ENCODE measurements around the gene UFSP2.

UFSP2 gene

DNA sequence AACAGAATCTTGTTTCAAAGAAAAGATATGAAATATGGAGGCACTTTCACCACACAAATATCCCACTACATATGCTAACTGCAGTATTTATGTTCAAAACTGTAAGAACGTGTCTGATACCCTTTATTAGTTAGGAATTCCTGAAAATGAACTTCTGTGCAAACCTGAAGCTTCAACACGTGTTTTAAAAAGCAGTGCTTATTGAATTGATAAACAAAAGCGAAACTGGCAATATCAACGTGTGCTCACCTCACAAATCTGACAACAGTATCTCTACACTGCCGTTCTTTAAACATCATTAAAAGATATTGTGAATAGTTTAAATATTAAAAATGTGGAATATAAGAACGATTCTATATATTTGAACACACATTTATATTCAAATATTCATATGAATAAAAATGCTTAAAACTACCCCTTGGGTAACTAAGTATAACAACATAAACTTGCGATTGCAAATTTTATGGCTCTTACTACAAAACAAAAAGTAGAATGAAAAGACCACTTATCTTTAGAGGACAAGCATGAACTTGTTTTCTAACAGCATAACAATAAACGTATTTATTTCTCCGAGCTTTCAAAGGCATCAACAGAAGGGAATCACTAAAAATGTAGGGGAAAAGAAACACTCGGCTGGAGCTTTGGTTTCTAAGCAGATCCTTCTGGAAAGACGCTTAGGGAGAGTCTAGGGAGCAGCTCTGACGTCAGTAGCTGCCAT lies 30.4 kb downstream of the UFSP2 start, which contains the start of gene LRP2BP:
LRP2BP (minus strand) TSS at position 687 of the 718 bp plus-strand sequence. CDS start 17,738 bp downstream, outside the sequence.
- H3K27ac ChIP-seq: peak within 1 kb of the TSS; percentile 89 to 94 (median 92)
- H3K27me3 ChIP-seq: no peaks in the 10 kb centered on the region
- H4K20me1 ChIP-seq: no peaks in the 10 kb centered on the region; a peak in 1 of 22 replicates
- peak within 1 kb of the TSS; percentile 86 to 99 (median 93) for H3K4me2 ChIP-seq
- H3K4me3 ChIP-seq: peak within 1 kb of the TSS; percentile 70 to 89 (median 80)
- H3K9me3 ChIP-seq (replicated peaks in 1 of 11): no peaks in the 10 kb centered on the region
- H3K9ac ChIP-seq: peak within 1 kb of the TSS; percentile 85 to 95 (median 90)
- TF ChIP-seq Cebpa-rat (IDR thresholded peaks at IDR 0.05): no peak
- H3K36me3 ChIP-seq: peaks cover 0 to 18% (median 11%) of the 10 kb centered on the region in 11 experiments; a peak in 13 of 22 replicates
- peaks cover 45 to 74% (median 66%) of the 10 kb centered on the region in 10 experiments for H3K4me1 ChIP-seq

DNA sequence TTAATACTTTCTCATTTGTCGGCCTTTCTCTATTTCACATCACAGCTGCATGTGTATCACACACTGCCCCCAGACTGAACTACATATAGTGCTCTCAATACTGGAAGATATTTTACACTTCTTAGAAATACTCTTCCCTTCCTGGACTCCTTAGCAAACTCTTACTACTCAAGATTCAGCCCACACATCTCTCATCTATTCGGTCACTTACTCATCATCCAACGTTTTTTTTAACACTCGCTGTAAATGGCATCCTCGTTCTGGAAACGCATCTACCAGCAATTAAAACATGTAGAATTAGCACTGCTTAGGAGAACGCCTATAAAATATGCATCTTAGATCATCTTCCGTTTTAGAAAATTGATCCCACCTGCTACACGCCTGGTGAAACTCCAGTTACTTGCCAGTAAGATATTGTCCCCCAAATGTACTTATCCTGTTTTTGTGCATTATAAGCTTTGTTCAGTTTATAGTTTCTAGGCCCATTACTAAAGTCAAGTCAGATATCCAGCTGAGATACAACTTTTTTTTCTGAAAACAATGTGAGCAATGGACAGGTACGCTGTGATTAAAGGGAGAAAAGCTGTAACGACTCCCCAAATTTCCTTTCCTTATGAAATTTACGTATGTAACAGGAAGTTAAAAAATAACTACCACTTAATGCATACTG lies 31.1 kb downstream of the UFSP2 start:
- TF ChIP-seq Cebpa-rat (IDR thresholded peaks at IDR 0.05): no peak
- Histone ChIP-seq H3K27me3 (no peaks in the 10 kb centered on the region), H4K20me1 (no peaks in the 10 kb centered on the region), H3K4me3 (peak overlapping the region; percentile 70 to 89 (median 80)), H3K4me1 (peaks cover 45 to 73% (median 65%) of the 10 kb centered on the region in 10 experiments), H3K36me3 (peaks cover 0 to 11% (median 5%) of the 10 kb centered on the region in 11 experiments; a peak in 10 of 22 replicates), H3K4me2 (peak overlapping the region; percentile 86 to 99 (median 91)), H3K9ac (peak overlapping the region; percentile 85 to 95 (median 90); a peak in 18 of 22 replicates), H3K9me3 (replicated peaks in 1 of 11) (no peaks in the 10 kb centered on the region), H3K27ac (peak overlapping the region in 10 of 11 experiments; percentile 89 to 94 (median 92); a peak in 18 of 22 replicates)

DNA sequence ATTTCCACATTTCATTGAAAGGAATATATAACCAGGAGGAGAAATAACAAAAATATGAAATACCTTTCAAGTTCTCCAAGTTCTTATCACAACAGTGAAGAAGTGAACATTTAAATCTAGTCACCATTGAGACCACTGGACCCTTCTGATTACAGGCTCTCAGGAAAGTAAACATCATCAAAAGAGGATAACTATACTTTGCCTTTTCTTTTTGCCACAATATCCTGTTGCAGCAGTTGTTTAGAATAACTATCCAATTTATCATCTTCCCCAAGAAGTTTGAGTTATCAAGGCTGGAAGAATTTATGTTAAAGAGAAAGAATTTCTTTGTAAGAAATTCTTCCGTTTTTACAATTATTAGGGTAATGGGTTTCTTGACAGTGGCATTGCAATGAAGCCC lies 33.6 kb downstream of the UFSP2 start:
- H3K4me1 ChIP-seq: peaks cover 30 to 47% (median 40%) of the 10 kb centered on the region in 10 experiments
- H3K4me2 ChIP-seq: peak overlapping the region in 7 of 11 experiments; percentile 86 to 99 (median 91); a peak in 12 of 22 replicates
- TF ChIP-seq Cebpa-rat (IDR thresholded peaks at IDR 0.05): no peak

DNA sequence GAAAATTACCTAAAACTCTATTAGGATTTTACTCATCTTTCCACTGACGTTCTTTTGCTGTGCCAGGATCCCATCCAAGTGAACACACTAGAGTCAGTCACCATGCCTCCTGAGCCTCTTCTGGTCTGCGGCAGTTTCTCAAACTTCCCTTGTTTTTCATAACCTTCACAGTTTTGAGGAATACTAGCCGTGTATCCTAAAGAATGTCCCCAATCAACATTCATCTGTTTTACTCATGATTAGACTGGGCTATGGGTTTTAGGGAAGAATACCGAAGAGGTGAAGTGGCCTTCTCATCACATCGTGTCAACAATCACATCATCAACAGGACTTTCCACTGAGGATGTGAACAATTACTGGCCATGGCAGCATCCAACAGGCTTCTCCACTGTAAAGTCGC lies 34.8 kb downstream of the UFSP2 start:
- peaks cover 0 to 10% (median 0%) of the 10 kb centered on the region in 11 experiments; a peak in 2 of 22 replicates for H3K36me3 ChIP-seq
- no peak overlapping the region for H3K9ac ChIP-seq
- H3K27me3 ChIP-seq: no peaks in the 10 kb centered on the region
- H3K4me3 ChIP-seq: no peak overlapping the region
- H4K20me1 ChIP-seq: no peaks in the 10 kb centered on the region
- H3K9me3 ChIP-seq (replicated peaks in 1 of 11): no peaks in the 10 kb centered on the region
- H3K4me1 ChIP-seq: peaks cover 28 to 50% (median 41%) of the 10 kb centered on the region in 10 experiments
- H3K27ac ChIP-seq: no peak overlapping the region
- TF ChIP-seq Cebpa-rat (IDR thresholded peaks at IDR 0.05): no peak
- no peak overlapping the region for H3K4me2 ChIP-seq

More for the DNA sequence above, 33.6 kb downstream of the UFSP2 start:
- H4K20me1 ChIP-seq: no peaks in the 10 kb centered on the region
- H3K27ac ChIP-seq: no peak overlapping the region; a peak in 2 of 22 replicates
- no peaks in the 10 kb centered on the region for H3K9me3 ChIP-seq (replicated peaks in 1 of 11)
- H3K9ac ChIP-seq: no peak overlapping the region
- H3K36me3 ChIP-seq: peaks cover 0 to 7% (median 0%) of the 10 kb centered on the region in 11 experiments; a peak in 2 of 22 replicates
- no peaks in the 10 kb centered on the region for H3K27me3 ChIP-seq
- H3K4me3 ChIP-seq: no peak overlapping the region

DNA sequence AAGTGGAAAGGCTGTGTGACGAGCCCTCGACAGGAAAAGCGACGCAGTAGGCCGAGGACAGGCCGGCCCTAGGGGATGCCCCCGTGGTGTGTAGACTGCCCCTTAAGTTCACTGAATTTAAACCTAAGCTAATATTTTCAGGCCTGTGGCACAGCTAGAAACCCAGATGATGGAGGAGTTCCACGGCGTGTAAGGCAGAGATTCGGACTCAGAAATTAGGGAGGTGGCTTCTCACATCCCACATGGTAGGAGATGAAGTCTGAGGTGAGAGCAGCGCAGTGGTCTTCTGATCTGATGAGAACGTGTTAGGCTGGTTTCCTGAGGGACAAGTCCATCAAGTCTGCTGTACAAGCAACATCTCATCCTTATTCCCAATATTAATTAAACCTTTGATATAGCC lies 37.8 kb downstream of the UFSP2 start:
- Histone ChIP-seq H3K36me3 (peaks cover 0 to 17% (median 7%) of the 10 kb centered on the region in 11 experiments; a peak in 6 of 22 replicates), H3K27me3 (no peaks in the 10 kb centered on the region), H3K9me3 (replicated peaks in 1 of 11) (peaks cover 0 to 11% (median 0%) of the 10 kb centered on the region in 11 experiments; a peak in 8 of 22 replicates), H4K20me1 (no peaks in the 10 kb centered on the region), H3K27ac (peak overlapping the region in 2 of 11 experiments; percentile 28 to 29; a peak in 3 of 22 replicates), H3K4me3 (no peak overlapping the region), H3K9ac (no peak overlapping the region), H3K4me2 (no peak overlapping the region), H3K4me1 (peaks cover 26 to 50% (median 42%) of the 10 kb centered on the region in 10 experiments)
- no peak for TF ChIP-seq Cebpa-rat (IDR thresholded peaks at IDR 0.05)

DNA sequence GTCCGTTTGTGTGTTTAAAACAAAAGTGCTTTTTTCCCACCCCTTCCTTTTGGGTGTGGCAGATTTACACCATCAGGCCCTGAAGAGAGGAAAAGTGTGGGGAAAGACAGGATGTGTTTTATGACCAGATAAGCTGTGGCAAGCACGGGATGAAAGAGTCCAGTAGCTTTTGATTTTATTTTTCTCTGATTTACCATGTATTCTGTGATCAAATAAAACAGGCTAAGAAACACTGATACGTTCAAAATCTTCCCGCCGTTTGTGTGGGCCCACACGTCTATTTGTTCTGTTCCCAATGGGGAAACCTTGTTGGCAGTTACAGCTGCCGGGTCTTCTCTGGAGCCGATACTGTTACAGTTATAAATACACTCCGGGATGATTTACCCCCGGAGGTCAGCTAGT lies 40.8 kb downstream of the UFSP2 start:
- Histone ChIP-seq H3K4me3 (peak overlapping the region in 7 of 10 experiments; percentile 15 to 58 (median 42); a peak in 8 of 20 replicates), H3K4me1 (peaks cover 21 to 36% (median 30%) of the 10 kb centered on the region in 10 experiments), H3K36me3 (peaks cover 0 to 31% (median 18%) of the 10 kb centered on the region in 11 experiments; a peak in 13 of 22 replicates), H3K4me2 (peak overlapping the region; percentile 61 to 85 (median 75)), H4K20me1 (no peaks in the 10 kb centered on the region), H3K9ac (peak overlapping the region; percentile 56 to 78 (median 67); a peak in 21 of 22 replicates), H3K27me3 (no peaks in the 10 kb centered on the region), H3K27ac (peak overlapping the region in 10 of 11 experiments; percentile 48 to 88 (median 81); a peak in 19 of 22 replicates), H3K9me3 (replicated peaks in 1 of 11) (peaks cover 14 to 34% (median 27%) of the 10 kb centered on the region in 11 experiments)
- no peak for TF ChIP-seq Cebpa-rat (IDR thresholded peaks at IDR 0.05)

DNA sequence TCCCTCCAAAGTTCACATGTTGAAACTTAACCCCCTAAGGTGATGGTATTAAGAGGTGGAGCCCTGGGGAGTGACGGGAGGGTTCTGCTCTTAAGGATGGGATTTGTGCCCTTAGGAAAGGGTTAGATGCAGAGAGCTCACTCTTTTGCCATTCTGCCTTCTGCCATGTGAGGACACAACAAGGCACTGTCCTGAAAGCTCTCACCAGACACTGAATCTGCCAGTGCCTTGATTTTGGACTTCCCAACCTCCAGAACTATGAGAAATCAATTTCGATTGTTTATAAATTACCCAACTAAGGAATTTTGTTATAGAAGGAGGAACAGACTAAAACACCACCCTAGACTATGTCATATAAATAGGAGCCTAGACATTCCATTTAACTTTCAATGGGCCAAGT lies 41.7 kb downstream of the UFSP2 start:
- peak overlapping the region in 9 of 11 experiments; percentile 19 to 63 (median 55); a peak in 15 of 22 replicates for H3K9ac ChIP-seq
- H3K4me1 ChIP-seq: peaks cover 21 to 36% (median 30%) of the 10 kb centered on the region in 10 experiments
- H3K27ac ChIP-seq: peak overlapping the region in 9 of 11 experiments; percentile 61 to 80 (median 74); a peak in 17 of 22 replicates
- peak overlapping the region; percentile 31 to 85 (median 69); a peak in 21 of 22 replicates for H3K4me2 ChIP-seq
- peak overlapping the region in 6 of 10 experiments; percentile 11 to 56 (median 41); a peak in 11 of 20 replicates for H3K4me3 ChIP-seq
- no peaks in the 10 kb centered on the region for H4K20me1 ChIP-seq
- TF ChIP-seq Cebpa-rat (IDR thresholded peaks at IDR 0.05): no peak
- H3K27me3 ChIP-seq: no peaks in the 10 kb centered on the region
- peaks cover 0 to 37% (median 23%) of the 10 kb centered on the region in 11 experiments; a peak in 13 of 22 replicates for H3K36me3 ChIP-seq
- H3K9me3 ChIP-seq (replicated peaks in 1 of 11): peaks cover 21 to 42% (median 31%) of the 10 kb centered on the region in 11 experiments

DNA sequence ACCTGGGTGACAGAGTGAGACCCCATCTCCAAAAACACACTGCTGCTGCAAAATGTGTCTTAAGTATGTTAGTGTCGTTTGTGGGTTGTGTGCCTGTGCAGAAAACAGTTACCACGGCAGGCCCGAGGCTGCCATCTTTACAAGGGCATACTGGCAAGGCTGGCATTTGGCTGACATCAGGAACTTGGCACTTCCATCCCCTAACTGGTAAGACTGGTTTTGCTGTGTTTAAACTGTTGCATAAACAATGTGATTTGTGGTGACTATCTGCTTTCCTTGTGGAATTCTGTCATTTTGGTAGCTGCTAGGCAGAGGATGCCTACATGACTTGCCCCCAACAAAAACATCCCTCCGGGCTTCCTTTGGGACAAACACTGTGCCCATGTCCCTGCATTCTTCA lies 42.3 kb downstream of the UFSP2 start:
- Histone ChIP-seq H3K4me2 (peak overlapping the region in 8 of 11 experiments; percentile 53 to 85 (median 72); a peak in 13 of 22 replicates), H3K27me3 (no peaks in the 10 kb centered on the region), H4K20me1 (no peaks in the 10 kb centered on the region), H3K36me3 (peaks cover 0 to 43% (median 23%) of the 10 kb centered on the region in 11 experiments; a peak in 17 of 22 replicates), H3K4me1 (peaks cover 21 to 36% (median 30%) of the 10 kb centered on the region in 10 experiments), H3K4me3 (peak overlapping the region in 2 of 10 experiments; percentile 39 to 56; a peak in 1 of 20 replicates), H3K9me3 (replicated peaks in 1 of 11) (peaks cover 21 to 42% (median 31%) of the 10 kb centered on the region in 11 experiments), H3K27ac (peak overlapping the region in 7 of 11 experiments; percentile 61 to 79 (median 74); a peak in 12 of 22 replicates), H3K9ac (peak overlapping the region in 1 of 11 experiments; percentile 56; a peak in 2 of 22 replicates)
- TF ChIP-seq Cebpa-rat (IDR thresholded peaks at IDR 0.05): no peak

Measured in BLaER1 treated with 17β-estradiol and CSF1 and Interleukin-3, amounts not matched to agents 10 nM and 100 nM (cell line).